ENCODE data around the gene PRKCZ.

GRCh38 chr1:2188336-2188735 is 138.1 kb downstream of the PRKCZ start:
- TF ChIP-seq CTCF (conservative IDR thresholded peaks at IDR 0.05) (no peak), EZH2 (IDR thresholded peaks at IDR 0.05; ENCODE audit: low read depth) (no peak)

Measured in PC-9 (cell line).